HG03175 (cell line): Measurements from ENCODE around the gene ADAMTS17.

ENCODE experiments used
- ATAC-seq: cut with Tn5 transposase; IDR thresholded peaks from one replicate; pipeline ENCODE4 v1.9.1; 2021; ENCODE audit warnings: mild to moderate bottlenecking, moderate library complexity; ENCODE audit not compliant: unreplicated experiment

Gene ADAMTS17

DNA sequence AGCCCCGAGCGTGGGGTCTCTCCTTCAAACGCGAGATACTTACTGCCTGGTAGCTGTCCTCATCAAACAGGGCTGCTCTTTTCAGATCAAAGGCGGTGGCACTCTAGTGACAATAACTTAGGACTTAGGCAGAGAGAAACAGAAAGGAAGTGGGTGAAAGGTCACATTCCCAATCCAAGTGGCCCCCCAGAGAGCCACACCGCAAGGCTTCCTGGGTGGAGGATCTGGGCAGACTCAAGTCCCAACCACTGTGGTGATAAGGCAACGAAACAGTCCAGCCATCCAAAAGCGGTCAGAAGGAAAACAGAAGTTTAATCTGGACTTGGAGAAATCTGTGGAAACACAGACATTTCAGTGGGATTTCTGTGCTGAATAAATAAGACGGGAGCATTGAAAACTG, 227.2 kb downstream of the ADAMTS17 start:
- ATAC-seq: no peak

GRCh38 chr15:100114100-100114499, 227.7 kb downstream of the ADAMTS17 start:
- ATAC-seq: no peak

GRCh38 chr15:100113351-100114080, 228.3 kb downstream of the ADAMTS17 start:
- ATAC-seq: no peak

DNA sequence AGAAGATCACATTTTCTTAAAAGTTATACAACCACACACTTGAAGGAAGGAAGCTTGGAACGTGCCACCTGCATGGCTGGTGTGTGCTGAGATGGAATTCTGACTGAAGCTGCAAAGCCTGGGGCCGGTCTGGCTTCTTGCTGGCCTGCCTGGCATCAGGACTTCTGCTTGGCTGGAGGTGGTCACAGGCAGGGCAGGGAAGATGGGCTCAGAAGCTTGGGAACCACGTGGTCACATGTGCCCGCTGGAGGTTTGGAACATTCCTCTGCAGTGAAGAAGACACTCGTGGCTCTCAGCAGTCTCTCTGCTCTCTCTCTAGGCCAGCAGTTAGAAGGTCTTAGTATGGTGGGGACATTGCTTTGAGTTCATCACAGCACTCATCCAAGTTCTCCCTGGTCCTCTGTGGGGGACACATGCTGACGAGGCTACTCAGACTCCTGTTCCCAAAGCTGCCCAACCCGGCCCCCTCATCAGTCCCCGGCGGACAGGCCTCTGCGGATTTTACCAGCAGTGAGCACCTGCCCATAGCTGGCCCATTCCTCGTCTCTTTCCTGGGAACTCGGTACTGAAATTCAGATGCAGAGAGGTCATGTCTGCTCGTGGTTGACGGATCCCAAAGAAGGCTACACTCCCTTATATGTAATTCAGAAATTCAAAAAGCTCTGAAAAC, 229.0 kb downstream of the ADAMTS17 start:
- ATAC-seq: no peak

DNA sequence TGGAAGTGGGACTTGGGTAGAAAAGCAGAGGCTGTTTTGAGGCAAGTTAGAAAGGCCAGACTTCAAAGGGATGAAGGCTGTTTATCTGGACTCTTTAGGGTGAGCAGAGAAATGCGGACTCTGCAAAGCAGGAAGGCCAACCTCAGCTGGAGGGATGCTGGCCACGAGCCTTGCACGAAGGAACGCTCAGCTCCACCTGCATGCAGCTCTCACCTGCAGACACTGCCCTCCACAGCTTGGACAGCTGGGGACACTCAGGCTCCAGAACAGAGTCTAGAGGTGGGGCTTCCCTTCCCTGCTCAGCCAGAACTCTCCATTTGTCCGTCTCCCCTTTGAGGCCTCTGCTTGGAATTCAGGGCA, 229.7 kb downstream of the ADAMTS17 start:
- no peak for ATAC-seq

DNA sequence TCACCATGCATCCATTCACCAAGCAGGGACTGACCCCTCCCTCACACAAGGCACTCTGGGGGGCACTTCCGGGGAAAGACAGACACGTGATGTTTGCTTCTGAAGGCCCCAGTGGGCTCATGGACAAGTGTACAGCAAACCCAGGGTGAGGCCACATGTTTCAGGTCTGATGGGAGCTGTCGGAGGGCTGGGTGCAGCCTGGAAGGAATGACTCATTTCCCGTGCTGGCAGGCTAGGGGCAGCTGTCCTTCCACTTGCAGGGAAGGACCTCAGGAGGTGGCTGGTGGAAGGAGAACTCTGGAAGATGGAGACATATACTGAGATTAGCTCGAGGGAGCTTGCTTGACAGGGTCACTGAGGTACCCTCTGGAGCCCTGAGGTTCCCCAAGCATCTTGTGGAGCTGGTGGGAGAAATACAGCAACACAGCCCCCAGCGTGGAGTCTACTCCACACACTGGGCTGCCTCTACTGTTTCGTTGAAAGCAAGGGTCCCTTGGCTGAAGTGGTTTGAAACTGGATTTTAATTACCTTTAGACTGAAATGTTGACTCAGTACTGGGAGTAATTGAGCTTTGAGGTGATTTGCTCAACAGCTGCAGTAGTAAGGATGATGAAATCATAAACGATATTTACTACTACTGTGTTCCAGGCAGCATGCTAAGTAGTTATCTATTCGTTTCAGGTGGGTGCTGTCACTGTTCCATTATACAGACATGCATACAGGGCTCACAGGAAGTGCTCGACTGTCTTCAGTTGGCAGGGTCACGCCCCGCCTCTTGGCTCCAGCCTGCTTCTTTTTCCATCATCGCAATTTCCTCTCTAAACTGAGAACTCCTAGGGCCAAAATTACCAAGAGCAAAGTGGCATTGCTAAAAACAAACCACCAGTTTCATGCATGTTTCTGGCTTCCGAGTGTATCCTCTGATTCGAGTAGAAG, 230.4 kb downstream of the ADAMTS17 start:
- ATAC-seq: no peak

DNA sequence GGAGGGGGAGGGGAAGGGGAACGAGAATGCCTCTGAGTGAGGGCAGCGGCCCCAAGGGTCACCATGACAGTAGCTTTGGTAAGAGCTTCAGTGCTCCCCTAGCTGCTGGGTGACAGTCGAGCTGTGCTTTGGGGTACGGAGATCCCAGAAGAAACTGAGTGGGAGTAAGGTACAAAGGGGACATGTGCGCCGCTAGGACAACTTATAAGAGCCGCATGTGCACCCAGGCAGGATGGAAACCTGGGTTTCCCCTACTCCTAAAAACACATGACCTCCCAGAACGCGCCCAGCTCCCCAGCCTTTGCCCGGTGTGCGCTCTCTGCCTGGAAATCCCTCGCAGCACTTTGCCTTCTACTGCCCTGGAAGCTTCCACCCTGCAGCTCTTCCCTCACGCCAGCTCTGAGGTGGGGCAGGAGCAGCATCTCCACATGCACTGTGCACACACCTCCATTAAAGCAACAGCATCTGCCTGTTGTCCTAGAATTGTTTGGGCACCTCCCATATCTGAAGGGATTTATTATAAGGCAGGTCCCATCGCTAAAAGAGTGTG, 232.2 kb downstream of the ADAMTS17 start:
- ATAC-seq: no peak

DNA sequence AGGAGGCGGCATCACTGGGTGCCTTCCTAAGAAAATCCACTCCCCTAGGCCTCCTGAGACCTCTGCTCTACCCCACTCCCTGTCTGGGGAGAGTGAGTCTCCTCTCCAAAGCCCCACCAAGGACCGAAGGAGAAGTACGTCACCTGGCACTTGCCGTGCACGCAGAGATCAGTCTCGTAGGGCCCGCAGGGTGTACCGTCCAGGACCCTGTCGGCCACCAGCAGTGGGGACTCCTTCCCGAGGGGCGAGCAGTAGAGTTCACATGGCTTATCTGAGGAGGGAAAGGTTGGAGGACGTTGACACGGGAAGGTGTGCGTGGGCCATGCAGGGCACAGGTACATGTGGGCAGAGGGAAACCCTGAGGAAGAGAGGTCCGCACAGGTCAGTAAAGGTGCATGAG, 232.9 kb downstream of the ADAMTS17 start:
- ATAC-seq: no peak

GRCh38 chr15:100108346-100108745, 233.4 kb downstream of the ADAMTS17 start:
- no peak for ATAC-seq

- ATAC-seq: no peak
Measured at GRCh38 chr15:100107606-100108225, 234.1 kb downstream of the ADAMTS17 start.

- no peak for ATAC-seq
Measured at GRCh38 chr15:100107151-100107550, 234.6 kb downstream of the ADAMTS17 start.

- no peak for ATAC-seq
Measured at GRCh38 chr15:100106732-100107131, 235.0 kb downstream of the ADAMTS17 start.

DNA sequence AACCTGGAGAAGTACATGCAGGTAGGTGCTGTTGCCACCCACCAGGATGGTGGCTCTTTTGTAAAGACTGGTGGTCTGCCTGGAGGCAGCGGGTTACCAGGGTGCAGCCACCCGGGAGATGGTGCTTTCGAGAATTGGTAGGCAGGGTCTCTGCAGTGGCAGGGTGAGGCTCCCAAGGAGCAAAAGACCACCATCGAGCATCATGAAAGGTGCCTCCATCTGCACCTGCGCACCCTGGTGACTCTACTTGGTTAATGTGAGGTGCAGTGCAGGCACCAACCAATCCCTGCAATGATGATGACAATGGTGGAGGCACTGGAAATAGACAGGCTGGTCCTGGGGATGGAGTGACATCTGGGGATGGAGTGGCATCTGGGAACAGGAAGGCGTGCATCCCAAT, 236.7 kb downstream of the ADAMTS17 start:
- no peak for ATAC-seq

DNA sequence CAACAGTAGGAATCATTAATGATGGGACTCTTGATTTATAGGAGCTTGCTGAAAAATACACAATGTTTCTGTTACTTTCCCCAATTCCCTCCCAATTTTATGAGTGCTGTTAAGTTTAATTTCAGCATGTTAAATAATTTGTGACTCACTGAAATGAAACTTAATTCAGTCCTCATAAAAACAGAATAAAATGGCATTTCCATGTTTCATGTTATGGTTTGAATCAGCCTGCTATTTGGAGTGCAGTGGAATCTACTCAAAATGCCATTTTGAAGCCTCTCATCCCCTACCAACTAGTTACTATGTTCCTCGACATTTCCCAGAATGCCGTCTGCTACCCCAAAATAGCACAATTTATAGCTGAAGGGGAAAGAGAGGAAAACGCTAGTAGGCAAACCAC, 237.5 kb downstream of the ADAMTS17 start:
- ATAC-seq: no peak

DNA sequence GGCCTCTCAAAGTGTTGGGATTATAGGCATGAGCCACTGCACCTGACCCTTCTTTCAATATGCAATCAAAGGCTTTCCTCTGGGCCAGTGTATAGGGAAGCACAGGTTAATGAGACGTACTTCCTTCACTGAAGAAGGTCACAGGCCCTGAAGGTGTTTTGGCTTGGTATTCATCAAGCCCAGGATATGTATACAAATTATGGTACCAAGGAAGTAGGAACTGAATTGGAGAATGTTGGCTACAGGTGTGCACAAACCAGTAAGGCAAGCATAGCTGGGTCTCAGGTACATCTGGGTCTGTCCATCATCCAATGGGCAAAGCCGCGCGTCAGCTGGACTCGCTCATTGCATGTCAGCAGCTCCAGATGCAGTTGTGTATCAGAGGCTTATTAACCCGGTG, 237.9 kb downstream of the ADAMTS17 start:
- ATAC-seq: no peak

GRCh38 chr15:100101426-100102089, 240.2 kb downstream of the ADAMTS17 start:
- no peak for ATAC-seq

GRCh38 chr15:100100926-100101325, 240.8 kb downstream of the ADAMTS17 start:
- no peak for ATAC-seq

DNA sequence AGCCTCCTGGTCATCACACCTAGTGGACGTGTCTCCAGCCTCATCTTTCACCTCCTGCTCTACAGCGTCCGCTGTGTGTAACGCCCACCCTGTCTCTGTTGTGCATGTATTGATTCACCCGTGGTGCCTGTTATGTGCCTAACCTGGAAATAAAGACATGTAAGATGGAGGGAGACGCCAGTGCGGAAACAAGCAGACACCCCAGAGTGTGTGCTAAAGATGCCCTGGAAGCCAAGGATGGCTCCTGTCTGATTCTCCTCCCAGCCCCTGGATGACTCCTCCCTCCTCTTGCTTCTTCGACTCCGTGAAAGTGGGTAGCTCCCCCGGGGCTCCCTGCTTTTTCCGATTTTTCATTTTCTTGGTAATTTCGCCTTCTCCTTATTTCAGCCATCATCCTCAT, 241.8 kb downstream of the ADAMTS17 start:
- ATAC-seq: no peak

- ATAC-seq: no peak
Measured at GRCh38 chr15:100098705-100099104, 243.1 kb downstream of the ADAMTS17 start.
